K562 (cell line): Measurements from ENCODE around the gene NRP1. TPM values are rescaled to one million over a fixed set of nuclear protein-coding genes. Genes with fewer than 3 reads are reported as not detected.

ENCODE experiments used
- ATAC-seq: fragments of 200-7000 bp; cut with Tn5 transposase; 3 replicates; pipeline ENCODE4 v1.9.1; 2020; ENCODE audit warnings: moderate library complexity
- BruUV-seq: library from RNA; stranded (reverse); fragments of 400-500 nt; replicated peaks from 2 replicates; lab custom pipeline; 2021; lab: Mats Ljungman, UMichigan
- CTCF ChIA-PET: fragments of 300-600 bp; formaldehyde crosslinking; extraction: SDS; loops from one replicate; lab custom pipeline; 2021; ENCODE audit warnings: low intra/inter-chr PET ratio; lab: Yijun Ruan, JAX
- POLR2A ChIA-PET: fragments of 300-600, 350-650 bp; sonication (Branson Sonifier 250); formaldehyde crosslinking; extraction: SDS; loops from one replicate; lab custom pipeline; 2021; ENCODE audit warnings: antibody characterized with exemption, inconsistent platforms; lab: Yijun Ruan, JAX
- DNase-seq, 4 experiments: peaks; one replicate each; pipeline versions ENCODE4 v3.0.0 to v3.0.0-alpha.2; 2011 to 2018; ENCODE audit warnings: low spot score in 3 of 4, mixed read lengths in 3 of 4; ENCODE audit errors: extremely low read depth in 1 of 4
- FAIRE-seq: peaks from 2 replicates; lab custom pipeline; 2011; peaks lifted over from hg19 to GRCh38; lab: Jason Lieb, UNC
- H2AFZ ChIP-seq: 2 replicates; pipeline ENCODE4 v1.6.0; 2011; ENCODE audit warnings: low read depth, low read length, control low read depth, inconsistent platforms
- H3K27ac ChIP-seq: fragments of 200-600 bp; 3 replicates; pipeline ENCODE4 v1.8.0; 2011; ENCODE audit warnings: low read depth, mild to moderate bottlenecking, control low read depth, inconsistent platforms, low read length, moderate library complexity, mixed read lengths; ENCODE audit errors: extremely low read depth
- H3K27me3 ChIP-seq, 2 experiments: fragments of 300-600 bp in 1 of 2; 2 replicates in 1 of 2; 3 replicates in 1 of 2; pipeline versions ENCODE4 v1.6.0 to v1.8.0; 2011; ENCODE audit warnings: inconsistent platforms in 2 of 2, low read length in 2 of 2, mild to moderate bottlenecking in 1 of 2, mixed read lengths in 1 of 2, moderate library complexity in 1 of 2; ENCODE audit not compliant: control insufficient read depth in 2 of 2, insufficient read depth in 2 of 2
- H3K36me3 ChIP-seq: fragments of 300-600 bp; 3 replicates; pipeline ENCODE4 v1.8.0; 2011; ENCODE audit warnings: mild to moderate bottlenecking, low read length, inconsistent platforms; ENCODE audit not compliant: control insufficient read depth, insufficient read depth
- H3K4me1 ChIP-seq, 2 experiments: fragments of 200-600 bp in 1 of 2; replicated peaks in 1 of 2; 2 replicates in 1 of 2; 3 replicates in 1 of 2; pipeline versions ENCODE4 v1.5.1 to v1.8.0; 2011; ENCODE audit warnings: inconsistent platforms in 2 of 2, low read length in 2 of 2, mild to moderate bottlenecking in 1 of 2, mixed read lengths in 1 of 2, moderate library complexity in 1 of 2; ENCODE audit not compliant: control insufficient read depth in 2 of 2, insufficient read depth in 2 of 2
- H3K4me2 ChIP-seq: 2 replicates; pipeline ENCODE4 v1.6.1; 2011; ENCODE audit warnings: low read length, control low read depth, inconsistent platforms, mixed read lengths; ENCODE audit not compliant: insufficient read depth
- H3K4me3 ChIP-seq: fragments of 200-600 bp; sonication (generic), shearing (Covaris generic); 2 replicates; pipeline ENCODE4 v1.5.1; 2016; ENCODE audit warnings: control low read depth, inconsistent platforms
- H3K79me2 ChIP-seq: fragments of 200-600 bp; 3 replicates; pipeline ENCODE4 v1.8.0; 2011; ENCODE audit warnings: low read length, inconsistent platforms; ENCODE audit not compliant: control insufficient read depth, insufficient read depth
- H3K9ac ChIP-seq, 2 experiments: 2 replicates each; pipeline versions ENCODE4 v1.6.0 to v1.6.1; 2011; ENCODE audit warnings: low read depth in 2 of 2, low read length in 2 of 2, control low read depth in 1 of 2, inconsistent platforms in 1 of 2, mild to moderate bottlenecking in 1 of 2, mixed read lengths in 1 of 2; ENCODE audit not compliant: insufficient read depth in 1 of 2
- H3K9me1 ChIP-seq: one replicate; pipeline ENCODE4 v1.6.0; 2011; ENCODE audit warnings: inconsistent platforms, mild to moderate bottlenecking, low read length, moderate library complexity; ENCODE audit not compliant: control insufficient read depth, insufficient read depth
- H3K9me3 ChIP-seq: replicated peaks from 2 replicates; pipeline ENCODE4 v1.5.1; 2011; ENCODE audit warnings: low read depth, low read length, inconsistent platforms; ENCODE audit not compliant: control insufficient read depth, insufficient read depth
- H4K20me1 ChIP-seq: replicated peaks from 2 replicates; pipeline ENCODE4 v1.6.1; 2011; ENCODE audit warnings: low read length, inconsistent platforms, mixed read lengths; ENCODE audit not compliant: control insufficient read depth, insufficient read depth
- BCOR ChIP-seq: fragments of 450-650 bp; IDR thresholded peaks from 2 replicates; pipeline ENCODE4 v1.6.1; 2016
- BRD9 ChIP-seq: fragments of 450-650 bp; IDR thresholded peaks from 2 replicates; pipeline ENCODE4 v1.6.1; 2018; ENCODE audit warnings: low read depth; ENCODE audit not compliant: partially characterized antibody
- CBFA2T2 ChIP-seq: fragments of 450-650 bp; conservative IDR thresholded peaks from 2 replicates; pipeline ENCODE4 v1.6.1; 2017; ENCODE audit warnings: mild to moderate bottlenecking
- ETS2 ChIP-seq: IDR thresholded peaks from 2 replicates; pipeline ENCODE4 v1.6.1; 2016; ENCODE audit warnings: borderline replicate concordance, missing genetic modification characterization, mild to moderate bottlenecking, moderate library complexity, missing compliant biosample characterization; ENCODE audit not compliant: poor library complexity, severe bottlenecking
- HDAC2 ChIP-seq: fragments of 450-650 bp; IDR thresholded peaks from 2 replicates; pipeline ENCODE4 v1.6.1; 2016; ENCODE audit warnings: mild to moderate bottlenecking
- HNRNPH1 ChIP-seq: fragments of 200-400 bp; formaldehyde crosslinking; optimal IDR thresholded peaks from 2 replicates; pipeline ENCODE3; 2017; ENCODE audit warnings: low read depth, mild to moderate bottlenecking, low read length, moderate library complexity
- JUNB ChIP-seq: fragments of 450-650 bp; formaldehyde crosslinking; conservative IDR thresholded peaks from 2 replicates; pipeline ENCODE4 v1.4.0; 2020; ENCODE audit warnings: mild to moderate bottlenecking
- MAX ChIP-seq: sonication (generic); formaldehyde crosslinking; IDR thresholded peaks from 2 replicates; pipeline ENCODE4 v1.9.0; 2022; ENCODE audit warnings: mild to moderate bottlenecking, missing genetic modification reagents
- MEIS2 ChIP-seq: fragments of 450-650 bp; IDR thresholded peaks from 2 replicates; pipeline ENCODE4 v1.6.1; 2014; ENCODE audit warnings: mild to moderate bottlenecking; ENCODE audit not compliant: partially characterized antibody
- NRF1 ChIP-seq, 2 experiments: fragments of 450-650 bp; IDR thresholded peaks in 1 of 2; conservative IDR thresholded peaks in 1 of 2; 2 replicates each; pipeline ENCODE4 v1.6.1; 2014; ENCODE audit warnings: mild to moderate bottlenecking in 2 of 2
- PHF21A ChIP-seq: fragments of 450-650 bp; IDR thresholded peaks from 2 replicates; pipeline ENCODE4 v1.6.1; 2017; ENCODE audit warnings: low read depth, borderline replicate concordance
- SRF ChIP-seq, 2 experiments: fragments of 250-450, 450-650 bp in 1 of 2; sonication (Bioruptor Pico) in 1 of 2; sonication (generic) in 1 of 2; formaldehyde crosslinking; IDR thresholded peaks; 2 replicates each; pipeline versions ENCODE4 v1.5.0 to v1.5.1; 2020 to 2022; ENCODE audit warnings: mild to moderate bottlenecking in 1 of 2, missing genetic modification reagents in 1 of 2
- TAF15 ChIP-seq: fragments of 200-400 bp; formaldehyde crosslinking; IDR thresholded peaks from 2 replicates; pipeline ENCODE4 v1.6.1; 2017; ENCODE audit warnings: mild to moderate bottlenecking, low read depth, low read length, moderate library complexity
- TRIM24 ChIP-seq, 2 experiments: fragments of 450-650 bp; IDR thresholded peaks; 2 replicates each; pipeline ENCODE4 v1.6.1; 2016
- U2AF2 ChIP-seq: fragments of 200-400 bp; formaldehyde crosslinking; optimal IDR thresholded peaks from 2 replicates; pipeline ENCODE3; 2017; ENCODE audit warnings: low read depth, mild to moderate bottlenecking, low read length
- ZNF124 ChIP-seq: sonication (generic); formaldehyde crosslinking; IDR thresholded peaks from 2 replicates; pipeline ENCODE4 v1.8.1; 2022; ENCODE audit warnings: missing genetic modification reagents
- ZNF197 ChIP-seq: fragments of 200-800 bp; sonication (Bioruptor generic); IDR thresholded peaks from 2 replicates; pipeline ENCODE4 v1.6.1; 2016; ENCODE audit warnings: low read depth, missing genetic modification characterization, missing compliant biosample characterization
- ZNF584 ChIP-seq: fragments of 200-800 bp; sonication (Bioruptor generic); IDR thresholded peaks from 2 replicates; pipeline ENCODE4 v1.6.1; 2016; ENCODE audit warnings: low read depth, mild to moderate bottlenecking, missing genetic modification characterization, missing compliant biosample characterization
- WGBS: fragments of 100-300 bp; shearing (Covaris generic); methylation state at CpG from one replicate; pipeline ENCODE4 v1.1.6; 2016; ENCODE audit warnings: low coverage, mixed read lengths; ENCODE audit not compliant: insufficient coverage; ENCODE audit errors: missing lambda C conversion rate; 5-methylcytosine and 5-hydroxymethylcytosine counted together
- in situ Hi-C: fragments of 300-500 bp; cut with MboI; formaldehyde crosslinking; loops from 4 replicates; pipeline ENCODE4 v1.15.0; 2018; ENCODE audit warnings: inconsistent platforms, mixed read lengths
- intact Hi-C: fragments of 100-400 bp; cut with micrococcal nuclease; formaldehyde crosslinking; loops from 2 replicates; pipeline ENCODE4 v1.14.2; 2022
- polyA plus RNA-seq, 8 experiments: library from polyadenylated mRNA; depleted of rRNA in 4 of 8; stranded (reverse) in 5 of 8; unstranded in 3 of 8; fragments of >200 nt; fragmentation: Nextera tagmentation in 2 of 8; fragmentation: Illumina TruSeq in 1 of 8; extraction: Ambion mirVana in 2 of 8; extraction: Trizol in 1 of 8; gene quantifications; 2 replicates each; pipeline versions ENCODE4 v1.2.1 to v1.2.3, GENCODE V29; 2011 to 2014; ENCODE audit warnings: inconsistent platforms in 1 of 8, missing spikeins in 1 of 8
- total RNA-seq, 7 experiments: library from RNA; depleted of rRNA in 6 of 7; stranded (reverse); fragments of >200 nt in 6 of 7; fragmentation: Illumina TruSeq in 2 of 7; extraction: Trizol in 2 of 7; gene quantifications; 2 replicates each; pipeline versions ENCODE4 v1.2.1 to v1.2.3, GENCODE V29; 2011 to 2021; ENCODE audit warnings: low replicate concordance in 1 of 7

The NRP1 gene
- total and polyA plus RNA-seq, 9 of the 15 experiments (the other 6 are each of a cell fraction or from before 2014, with no cell fraction given): 0.01 to 0.38 (median 0.04) TPM; not detected in 5

- in situ Hi-C loops (no loop called here), intact Hi-C loops (no loop called here)
- H4K20me1 ChIP-seq: no peaks in the 10 kb centered on the region
- ATAC-seq: no peak
- no peaks in the 10 kb centered on the region for H3K79me2 ChIP-seq
- no peak for TF ChIP-seq ETS2 (tag)
- no peak for TF ChIP-seq BRD9
- no peak for TF ChIP-seq BCOR
- TF ChIP-seq, all 486 proteins: peak for 0
- POLR2A ChIA-PET: no interaction called here
- no peak overlapping the region for H2AFZ ChIP-seq
- CTCF ChIA-PET: no interaction called here
- no peak overlapping the region for H3K9ac ChIP-seq
- H3K27me3 ChIP-seq: peaks cover 0 to 8% of the 10 kb centered on the region in 2 experiments; a peak in 3 of 5 replicates
- H3K27ac ChIP-seq: no peak overlapping the region
- no peak for FAIRE-seq
- BruUV-seq: no TSS peak
- DNase-seq: no peak
- no peaks in the 10 kb centered on the region for H3K9me1 ChIP-seq
- H3K4me2 ChIP-seq: no peak overlapping the region
- H3K9me3 ChIP-seq: no peaks in the 10 kb centered on the region
- no peaks in the 10 kb centered on the region for H3K4me1 ChIP-seq
- no peak overlapping the region for H3K4me3 ChIP-seq
- no peaks in the 10 kb centered on the region for H3K36me3 ChIP-seq
- 0% methylated on average over 3 of the region's 4 CpGs for WGBS
These were observed 48.6 kb upstream of the NRP1 start for GRCh38 chr10:33382921-33383713.

DNA sequence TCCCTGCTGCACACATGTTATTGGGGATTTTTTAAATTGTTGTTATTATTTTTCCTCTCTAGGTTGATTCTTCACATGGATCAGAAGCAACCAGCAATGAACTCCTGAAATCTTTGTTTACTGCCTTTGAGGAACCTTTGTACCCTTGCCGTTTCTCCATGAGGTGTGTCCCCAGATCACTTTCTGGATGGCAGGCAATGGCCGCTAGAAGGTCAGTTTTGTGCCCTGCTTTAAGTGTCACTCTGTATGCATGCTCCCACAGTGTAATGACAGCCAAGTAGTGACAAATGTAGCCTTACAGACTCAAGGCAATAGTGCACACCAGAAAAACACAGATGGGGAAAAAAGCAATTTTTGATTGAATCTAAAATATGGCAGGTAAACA is 47.7 kb upstream of the NRP1 start:
- H3K9me1 ChIP-seq: no peaks in the 10 kb centered on the region
- POLR2A ChIA-PET: no interaction called here
- no TSS peak for BruUV-seq
- no peak overlapping the region for H3K4me2 ChIP-seq
- no peak overlapping the region for H3K4me3 ChIP-seq
- intact Hi-C loops: no loop called here
- DNase-seq (no peak), FAIRE-seq (no peak), ATAC-seq (no peak)
- peaks cover 0 to 8% of the 10 kb centered on the region in 2 experiments; a peak in 3 of 5 replicates for H3K27me3 ChIP-seq
- no peaks in the 10 kb centered on the region for H3K9me3 ChIP-seq
- H3K4me1 ChIP-seq: no peaks in the 10 kb centered on the region
- CTCF ChIA-PET: no interaction called here
- no peaks in the 10 kb centered on the region for H3K79me2 ChIP-seq
- no peaks in the 10 kb centered on the region for H3K36me3 ChIP-seq
- in situ Hi-C loops: no loop called here
- WGBS: 0% methylated on average over 2 of the region's 2 CpGs
- H3K9ac ChIP-seq: no peak overlapping the region
- no peaks in the 10 kb centered on the region for H4K20me1 ChIP-seq
- H2AFZ ChIP-seq: no peak overlapping the region
- no peak overlapping the region for H3K27ac ChIP-seq
- TF ChIP-seq CBFA2T2 (no peak), ZNF197 (CRISPR knock-in tag) (no peak), MEIS2 (no peak), TRIM24 (IDR thresholded peaks at IDR 0.05) (no peak), MAX (no peak), PHF21A (no peak), U2AF2 (no peak), SRF (CRISPR knock-in tag; IDR thresholded peaks at IDR 0.05) (no peak), NRF1 (conservative IDR thresholded peaks at IDR 0.05 in 1 of 2, IDR thresholded peaks at IDR 0.05 in 1 of 2) (no peak), TAF15 (no peak), HDAC2 (no peak), JUNB (CRISPR knock-in tag) (no peak), ZNF584 (CRISPR knock-in tag) (no peak), HNRNPH1 (no peak), ZNF124 (CRISPR knock-in tag) (no peak)
